ENCODE data around the gene SRRM2. TPM values are rescaled to one million over a fixed set of nuclear protein-coding genes. Genes with fewer than 3 reads are reported as not detected.

The SRRM2 gene
- 1,000 to 10,000 TPM in 2 of 5 donors, 100 to 1,000 TPM in 3; 142 to 2,165 (median 929) TPM for total RNA-seq
- polyA plus RNA-seq, result 100 to 1,000 TPM; 151 to 384 (median 321) TPM
- long read RNA-seq, donor 1, transcript SRRM2-213 (2 exons, 732 nt), result minor isoform, 11 of 74 reads
- long read RNA-seq, donor 1, transcript SRRM2-218 (3 exons, 1,759 nt), result minor isoform, 7 of 74 reads
- long read RNA-seq, donor 1, transcript SRRM2-212 (2 exons, 1,118 nt), result major isoform, 18 of 74 reads
- long read RNA-seq, donor 1, partial matches to known transcripts, result 22 of 74 reads
- long read RNA-seq, donor 1, other reads (novel, unspliced or antisense), result 0 of 74 reads
- long read RNA-seq, donor 2, transcript SRRM2-209 (3 exons, 711 nt), result minor isoform, 10 of 207 reads
- long read RNA-seq, donor 2, transcript SRRM2-212 (2 exons, 1,118 nt), result major isoform, 49 of 207 reads
- long read RNA-seq, donor 2, transcript SRRM2-213 (2 exons, 732 nt), result minor isoform, 11 of 207 reads
- long read RNA-seq, donor 2, transcript SRRM2-218 (3 exons, 1,759 nt), result minor isoform, 15 of 207 reads
- long read RNA-seq, donor 2, partial matches to known transcripts, result 90 of 207 reads
- long read RNA-seq, donor 2, other reads (novel, unspliced or antisense), result 5 of 207 reads
- long read RNA-seq, donor 3, transcript SRRM2-218 (3 exons, 1,759 nt), result minor isoform, 12 of 425 reads
- long read RNA-seq, donor 3, transcript SRRM2-212 (2 exons, 1,118 nt), result major isoform, 17 of 425 reads
- long read RNA-seq, donor 3, transcript SRRM2-213 (2 exons, 732 nt), result minor isoform, 15 of 425 reads
- long read RNA-seq, donor 3, partial matches to known transcripts, result 367 of 425 reads
- long read RNA-seq, donor 3, other reads (novel, unspliced or antisense), result 0 of 425 reads
- long read RNA-seq, donor 4, partial matches to known transcripts, result 0 of 8 reads
- long read RNA-seq, donor 4, other reads (novel, unspliced or antisense), result 0 of 8 reads
- long read RNA-seq, donor 5, transcript SRRM2-226 (4 exons, 461 nt), result minor isoform, 6 of 294 reads
- long read RNA-seq, donor 5, transcript SRRM2-218 (3 exons, 1,759 nt), result minor isoform, 15 of 294 reads
- long read RNA-seq, donor 5, transcript SRRM2-213 (2 exons, 732 nt), result major isoform, 24 of 294 reads
- long read RNA-seq, donor 5, transcript SRRM2-212 (2 exons, 1,118 nt), result minor isoform, 20 of 294 reads
- long read RNA-seq, donor 5, partial matches to known transcripts, result 200 of 294 reads
- long read RNA-seq, donor 5, other reads (novel, unspliced or antisense), result 0 of 294 reads
- long read RNA-seq, donor 6, transcript SRRM2-209 (3 exons, 711 nt), result minor isoform, 29 of 1,669 reads
- long read RNA-seq, donor 6, transcript SRRM2-218 (3 exons, 1,759 nt), result minor isoform, 44 of 1,669 reads
- long read RNA-seq, donor 6, transcript SRRM2-213 (2 exons, 732 nt), result minor isoform, 33 of 1,669 reads
- long read RNA-seq, donor 6, transcript SRRM2-212 (2 exons, 1,118 nt), result major isoform, 98 of 1,669 reads
- long read RNA-seq, donor 6, partial matches to known transcripts, result 1,358 of 1,669 reads
- long read RNA-seq, donor 6, other reads (novel, unspliced or antisense), result 37 of 1,669 reads
- long read RNA-seq, donor 7, transcript SRRM2-213 (2 exons, 732 nt), result major isoform, 20 of 928 reads
- long read RNA-seq, donor 7, transcript SRRM2-218 (3 exons, 1,759 nt), result minor isoform, 13 of 928 reads
- long read RNA-seq, donor 7, transcript SRRM2-226 (4 exons, 461 nt), result minor isoform, 7 of 928 reads
- long read RNA-seq, donor 7, transcript SRRM2-212 (2 exons, 1,118 nt), result minor isoform, 13 of 928 reads
- long read RNA-seq, donor 7, partial matches to known transcripts, result 844 of 928 reads
- long read RNA-seq, donor 7, other reads (novel, unspliced or antisense), result 13 of 928 reads
- long read RNA-seq, donor 8, transcript SRRM2-218 (3 exons, 1,759 nt), result minor isoform, 22 of 267 reads
- long read RNA-seq, donor 8, transcript SRRM2-212 (2 exons, 1,118 nt), result major isoform, 26 of 267 reads
- long read RNA-seq, donor 8, transcript SRRM2-213 (2 exons, 732 nt), result minor isoform, 10 of 267 reads
- long read RNA-seq, donor 8, transcript SRRM2-209 (3 exons, 711 nt), result minor isoform, 12 of 267 reads
- long read RNA-seq, donor 8, partial matches to known transcripts, result 174 of 267 reads
- long read RNA-seq, donor 8, other reads (novel, unspliced or antisense), result 0 of 267 reads
- long read RNA-seq, donor 9, transcript SRRM2-218 (3 exons, 1,759 nt), result minor isoform, 8 of 180 reads
- long read RNA-seq, donor 9, transcript SRRM2-213 (2 exons, 732 nt), result minor isoform, 25 of 180 reads
- long read RNA-seq, donor 9, transcript SRRM2-225 (1 exons, 914 nt), result minor isoform, 7 of 180 reads
- long read RNA-seq, donor 9, transcript SRRM2-212 (2 exons, 1,118 nt), result major isoform, 32 of 180 reads
- long read RNA-seq, donor 9, partial matches to known transcripts, result 93 of 180 reads
- long read RNA-seq, donor 9, other reads (novel, unspliced or antisense), result 0 of 180 reads
- long read RNA-seq, donor 10, transcript SRRM2-213 (2 exons, 732 nt), result major isoform, 10 of 278 reads
- long read RNA-seq, donor 10, transcript SRRM2-225 (1 exons, 914 nt), result minor isoform, 9 of 278 reads
- long read RNA-seq, donor 10, transcript SRRM2-218 (3 exons, 1,759 nt), result minor isoform, 7 of 278 reads
- long read RNA-seq, donor 10, transcript SRRM2-212 (2 exons, 1,118 nt), result minor isoform, 8 of 278 reads
- long read RNA-seq, donor 10, partial matches to known transcripts, result 228 of 278 reads
- long read RNA-seq, donor 10, other reads (novel, unspliced or antisense), result 0 of 278 reads

DNA sequence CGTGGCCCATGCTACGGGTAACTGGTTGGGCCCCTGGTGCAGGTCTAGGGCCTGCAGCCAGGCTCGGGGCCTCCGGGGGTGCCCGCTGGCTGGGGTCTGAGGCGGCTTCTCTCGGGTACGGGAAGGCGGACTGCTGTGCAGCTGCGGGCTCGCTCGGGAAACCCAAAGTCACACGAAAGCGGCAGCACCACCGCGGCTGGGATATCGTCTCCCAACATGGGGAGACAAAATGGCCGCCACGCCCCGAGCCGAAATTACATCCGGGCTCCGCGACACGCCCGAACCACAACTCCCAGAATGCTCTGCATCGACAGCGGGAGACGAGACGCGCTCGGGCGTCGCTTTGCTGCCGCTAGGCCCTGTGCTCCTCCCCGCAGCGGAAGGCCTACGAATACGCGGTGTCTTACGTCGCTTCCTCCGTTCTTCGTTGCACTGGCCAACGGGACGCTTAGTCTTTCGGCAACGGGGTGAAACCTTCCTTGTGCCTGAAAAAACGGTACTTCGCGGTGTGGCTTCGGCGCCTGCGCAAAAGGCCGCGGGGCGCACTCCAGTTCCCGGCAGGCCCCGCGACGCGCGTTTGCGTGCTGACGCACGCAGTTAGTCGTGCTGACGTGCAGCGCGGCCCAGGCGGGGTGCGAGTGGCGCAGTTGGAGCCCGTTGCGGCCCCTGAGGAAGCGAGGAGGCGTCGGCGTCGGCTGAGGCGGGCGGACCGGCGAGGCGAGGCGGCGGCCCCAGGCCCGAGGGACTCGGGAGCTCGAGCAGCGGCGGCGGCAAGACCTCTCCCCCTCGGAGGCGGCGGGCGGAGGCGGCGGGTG, at the start of gene SRRM2:
SRRM2 (plus strand) TSS at position 604 of the 815 bp plus-strand sequence. CDS start 3,727 bp downstream, outside the sequence.
- 0 to 2% (median 1%) methylated on average over 42 to 94 of the region's 99 CpGs for WGBS, 5 donors
- intact Hi-C loops (cut with DNase I; ENCODE audit: low total_unique reads), result no loop called here

GRCh38 chr16:2702871-2703745, 49.3 kb upstream of the SRRM2 start:
- Histone ChIP-seq H3K4me3 (no peak overlapping the region), H3K36me3 (peaks cover 84 to 100% (median 100%) of the 10 kb centered on the region in 4 donors), H3K27me3 (no peaks in the 10 kb centered on the region), H3K27ac (no peak overlapping the region), H3K4me1 (peaks cover 0 to 7% (median 0%) of the 10 kb centered on the region in 4 donors), H3K9me3 (no peaks in the 10 kb centered on the region)
- peak in 1 of 2 donors; percentile 71 for DNase-seq
- WGBS, 5 donors, result 86 to 92% (median 90%) methylated on average over 8 to 28 of the region's 28 CpGs
- TF ChIP-seq, protein P1, sequence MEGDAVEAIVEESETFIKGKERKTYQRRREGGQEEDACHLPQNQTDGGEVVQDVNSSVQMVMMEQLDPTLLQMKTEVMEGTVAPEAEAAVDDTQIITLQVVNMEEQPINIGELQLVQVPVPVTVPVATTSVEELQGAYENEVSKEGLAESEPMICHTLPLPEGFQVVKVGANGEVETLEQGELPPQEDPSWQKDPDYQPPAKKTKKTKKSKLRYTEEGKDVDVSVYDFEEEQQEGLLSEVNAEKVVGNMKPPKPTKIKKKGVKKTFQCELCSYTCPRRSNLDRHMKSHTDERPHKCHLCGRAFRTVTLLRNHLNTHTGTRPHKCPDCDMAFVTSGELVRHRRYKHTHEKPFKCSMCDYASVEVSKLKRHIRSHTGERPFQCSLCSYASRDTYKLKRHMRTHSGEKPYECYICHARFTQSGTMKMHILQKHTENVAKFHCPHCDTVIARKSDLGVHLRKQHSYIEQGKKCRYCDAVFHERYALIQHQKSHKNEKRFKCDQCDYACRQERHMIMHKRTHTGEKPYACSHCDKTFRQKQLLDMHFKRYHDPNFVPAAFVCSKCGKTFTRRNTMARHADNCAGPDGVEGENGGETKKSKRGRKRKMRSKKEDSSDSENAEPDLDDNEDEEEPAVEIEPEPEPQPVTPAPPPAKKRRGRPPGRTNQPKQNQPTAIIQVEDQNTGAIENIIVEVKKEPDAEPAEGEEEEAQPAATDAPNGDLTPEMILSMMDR (IDR thresholded peaks at IDR 0.05), result no peak
- no peak for TF ChIP-seq POLR2AphosphoS5 (IDR thresholded peaks at IDR 0.05)
- no peak for TF ChIP-seq POLR2A (IDR thresholded peaks at IDR 0.05)
- no peak for TF ChIP-seq EP300 (IDR thresholded peaks at IDR 0.05)
- intact Hi-C loops (cut with DNase I; ENCODE audit: low total_unique reads), result no loop called here

More for the DNA sequence above, at the start of gene SRRM2:
- peaks cover 36 to 52% (median 46%) of the 10 kb centered on the region in 4 donors for H3K4me1 ChIP-seq
- TF ChIP-seq POLR2A (IDR thresholded peaks at IDR 0.05) (peak in 2 of 4 donors; percentile 33 to 81), EP300 (IDR thresholded peaks at IDR 0.05) (no peak), POLR2AphosphoS5 (IDR thresholded peaks at IDR 0.05) (peak; percentile 97 to 99 (median 98))
- TF ChIP-seq, protein P1 (IDR thresholded peaks at IDR 0.05), result peak in 1 of 7 experiments; percentile 20
- peak within 1 kb of the TSS; percentile 79 to 96 (median 90) for H3K4me3 ChIP-seq
- H3K36me3 ChIP-seq, result peaks cover 1 to 13% (median 7%) of the 10 kb centered on the region in 4 donors
- no peaks in the 10 kb centered on the region for H3K27me3 ChIP-seq
- peak within 1 kb of the TSS; percentile 98 to 100 (median 100) for H3K27ac ChIP-seq
- no peaks in the 10 kb centered on the region for H3K9me3 ChIP-seq
- DNase-seq, result peak; percentile 95 to 98

All from stomach (tissue), 19 donors.